Gastrocnemius medialis (tissue), 4 donors: ENCODE measurements around the gene CACNA1C. TPM values are rescaled to one million over a fixed set of nuclear protein-coding genes. Genes with fewer than 3 reads are reported as not detected.

Experiments
- ATAC-seq, 2 donors: fragments of 150-250 bp; one replicate each; pipeline ENCODE4 v1.9.1; 2016
- DNase-seq, 2 donors: peaks; one replicate each; pipeline ENCODE4 v3.0.0-alpha.2; 2019
- H3K27ac ChIP-seq, 4 donors: fragments of 200-600 bp; sonication (generic); 1 replicate in 1 of 4; 2 replicates in 3 of 4; pipeline ENCODE4 v1.5.1; 2016 to 2018; ENCODE audit warnings: mild to moderate bottlenecking in 2 of 4, moderate library complexity in 1 of 4
- H3K27me3 ChIP-seq, 3 donors: fragments of 200-600 bp; sonication (generic) in 2 of 3; 1 replicate in 1 of 3; 2 replicates in 2 of 3; pipeline versions ENCODE4 v1.5.1 to v1.6.0; 2016 to 2019; ENCODE audit warnings: mild to moderate bottlenecking in 1 of 3, moderate library complexity in 1 of 3
- H3K36me3 ChIP-seq, 2 donors: fragments of 200-600 bp; sonication (generic) in 1 of 2; one replicate each; pipeline ENCODE4 v1.5.1; 2017 to 2018
- H3K4me1 ChIP-seq, 2 donors: fragments of 200-600 bp; sonication (generic) in 1 of 2; one replicate each; pipeline ENCODE4 v1.5.1; 2016 to 2017; ENCODE audit warnings: mild to moderate bottlenecking in 2 of 2
- H3K4me3 ChIP-seq, 4 donors: fragments of 200-600 bp; sonication (generic) in 3 of 4; 1 replicate in 1 of 4; 2 replicates in 3 of 4; pipeline ENCODE4 v1.5.1; 2016 to 2019; ENCODE audit warnings: mild to moderate bottlenecking in 2 of 4
- H3K9me3 ChIP-seq, 3 donors: fragments of 200-600 bp; sonication (generic) in 2 of 3; 1 replicate in 1 of 3; 2 replicates in 2 of 3; pipeline ENCODE4 v1.5.1; 2016 to 2019
- CTCF ChIP-seq, 5 experiments: fragments of 450-650 bp in 3 of 5; fragments of 200-600 bp in 2 of 5; sonication (generic) in 2 of 5; IDR thresholded peaks in 4 of 5; conservative IDR thresholded peaks in 1 of 5; 1 replicate in 4 of 5; 2 replicates in 1 of 5; pipeline ENCODE4 v1.5.1; 2016 to 2019; ENCODE audit warnings: antibody characterized with exemption in 5 of 5, mild to moderate bottlenecking in 3 of 5, moderate library complexity in 3 of 5
- POLR2A ChIP-seq, 2 donors: fragments of 450-650 bp; IDR thresholded peaks; one replicate each; pipeline ENCODE4 v1.6.1; 2017; ENCODE audit warnings: antibody characterized with exemption in 2 of 2, mild to moderate bottlenecking in 2 of 2, moderate library complexity in 2 of 2
- in situ Hi-C, 4 donors: fragments of 200-750 bp; cut with MboI; loops; one replicate each; pipeline versions ENCODE4 v1.15.0 to v1.8.0; 2017; ENCODE audit warnings: low sequenced_read_pairs in 4 of 4
- intact Hi-C: fragments of 100-400 bp; cut with DNase I; formaldehyde crosslinking; loops from one replicate; pipeline ENCODE4 v1.15.1; 2023; ENCODE audit warnings: low total_unique reads
- total RNA-seq, 4 donors: library from RNA; depleted of rRNA; stranded (reverse); fragments of >200 nt; gene quantifications; one replicate each; pipeline versions ENCODE4 v1.1.0 to v1.2.3, GENCODE V29; 2016

CACNA1C gene
- total RNA-seq, 4 donors from 2014 or later = 0.80 to 1.8 (median 0.91) TPM

GRCh38 chr12:2617365-2617764 is 564.6 kb downstream of the CACNA1C start:
- H3K27me3 ChIP-seq = peaks cover 0 to 5% (median 0%) of the 10 kb centered on the region in 3 donors
- TF ChIP-seq POLR2A (IDR thresholded peaks at IDR 0.05) (no peak), CTCF (IDR thresholded peaks at IDR 0.05 in 4 of 5, conservative IDR thresholded peaks at IDR 0.05 in 1 of 5) (no peak)
- no peaks in the 10 kb centered on the region for H3K4me1 ChIP-seq
- H3K4me3 ChIP-seq = no peak overlapping the region
- no peak for ATAC-seq
- H3K36me3 ChIP-seq = no peaks in the 10 kb centered on the region
- in situ Hi-C loops (no loop called here), intact Hi-C loops (no loop called here)
- no peak for DNase-seq
- no peaks in the 10 kb centered on the region for H3K9me3 ChIP-seq
- H3K27ac ChIP-seq = no peak overlapping the region

DNA sequence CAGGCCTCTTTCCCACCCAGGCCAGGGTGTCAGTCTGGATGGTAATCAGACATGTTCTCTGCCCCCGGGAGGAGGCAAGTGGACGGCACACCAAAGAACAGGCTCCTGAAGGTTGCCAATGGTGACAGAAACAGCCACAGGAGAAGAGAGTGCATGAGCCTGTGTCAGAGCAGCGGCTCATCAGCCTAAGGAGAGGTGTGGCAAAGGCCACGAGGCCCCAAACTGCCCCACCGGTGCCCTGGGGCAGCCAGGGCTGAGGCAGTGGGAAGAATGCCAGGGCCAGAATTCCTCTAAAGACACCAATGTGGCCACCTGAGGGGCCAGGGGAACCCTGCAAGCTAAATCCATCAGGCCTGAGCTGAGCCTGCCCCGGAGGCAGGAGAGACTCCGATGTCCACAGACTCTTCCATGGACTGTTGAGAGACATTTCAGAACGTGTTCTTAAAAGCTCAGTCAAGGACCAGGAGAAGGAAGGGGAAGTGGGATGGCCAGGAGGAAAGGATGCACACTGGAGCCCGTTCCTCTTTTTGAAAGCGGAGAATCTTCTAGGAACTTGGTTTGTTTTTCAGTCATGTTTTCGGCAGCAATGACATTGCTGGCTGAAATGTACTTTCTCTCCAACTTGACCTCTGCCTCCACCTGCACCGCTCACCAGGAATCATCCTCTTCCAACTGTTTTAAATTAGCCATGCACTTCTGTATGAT is 565.7 kb downstream of the CACNA1C start:
- Histone ChIP-seq H3K36me3 (no peaks in the 10 kb centered on the region), H3K9me3 (no peaks in the 10 kb centered on the region), H3K4me1 (no peaks in the 10 kb centered on the region), H3K4me3 (no peak overlapping the region), H3K27me3 (peaks cover 0 to 5% (median 0%) of the 10 kb centered on the region in 3 donors), H3K27ac (no peak overlapping the region)
- no peak for ATAC-seq
- DNase-seq = no peak
- in situ Hi-C loops = no loop called here
- intact Hi-C loops = no loop called here
- TF ChIP-seq POLR2A (IDR thresholded peaks at IDR 0.05) (no peak), CTCF (IDR thresholded peaks at IDR 0.05 in 4 of 5, conservative IDR thresholded peaks at IDR 0.05 in 1 of 5) (no peak)

DNA sequence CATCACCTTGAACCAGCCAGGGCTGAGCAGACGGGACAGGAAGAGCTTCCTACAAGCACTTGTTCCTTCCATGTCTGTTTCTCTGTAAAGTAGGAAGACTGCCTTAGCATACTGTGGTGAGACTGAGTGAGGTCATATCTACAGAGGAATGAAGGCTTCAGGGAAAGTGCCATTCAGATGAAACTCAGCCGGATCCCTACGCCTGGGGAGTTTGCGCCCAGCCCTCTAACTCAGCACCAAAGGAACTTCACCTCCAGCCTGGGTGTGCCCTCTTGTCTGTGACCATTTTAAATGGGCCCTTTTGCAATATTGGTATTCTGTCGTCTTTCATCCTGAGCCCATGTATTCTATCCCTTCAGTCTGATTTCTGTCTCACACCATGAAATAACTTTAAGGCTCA is 566.3 kb downstream of the CACNA1C start:
- Histone ChIP-seq H3K4me3 (no peak overlapping the region), H3K36me3 (no peaks in the 10 kb centered on the region), H3K4me1 (no peaks in the 10 kb centered on the region), H3K9me3 (no peaks in the 10 kb centered on the region), H3K27ac (no peak overlapping the region), H3K27me3 (peaks cover 0 to 3% (median 0%) of the 10 kb centered on the region in 3 donors)
- DNase-seq = no peak
- no peak for TF ChIP-seq POLR2A (IDR thresholded peaks at IDR 0.05)
- no peak for TF ChIP-seq CTCF (IDR thresholded peaks at IDR 0.05 in 4 of 5, conservative IDR thresholded peaks at IDR 0.05 in 1 of 5)
- no peak for ATAC-seq
- intact Hi-C loops (no loop called here), in situ Hi-C loops (no loop called here)

GRCh38 chr12:2622460-2622859 is 569.7 kb downstream of the CACNA1C start:
- Histone ChIP-seq H3K4me1 (no peaks in the 10 kb centered on the region), H3K27me3 (no peaks in the 10 kb centered on the region), H3K27ac (peak overlapping the region in 3 of 4 donors; percentile 13 to 48 (median 21)), H3K36me3 (no peaks in the 10 kb centered on the region), H3K4me3 (no peak overlapping the region), H3K9me3 (no peaks in the 10 kb centered on the region)
- intact Hi-C loops (no loop called here), in situ Hi-C loops (no loop called here)
- no peak for ATAC-seq
- no peak for DNase-seq
- TF ChIP-seq CTCF (IDR thresholded peaks at IDR 0.05 in 4 of 5, conservative IDR thresholded peaks at IDR 0.05 in 1 of 5) = no peak

- H3K27ac ChIP-seq = no peak overlapping the region
- peaks cover 0 to 4% (median 2%) of the 10 kb centered on the region in 3 donors for H3K27me3 ChIP-seq
- H3K36me3 ChIP-seq = no peaks in the 10 kb centered on the region
- TF ChIP-seq CTCF (IDR thresholded peaks at IDR 0.05 in 4 of 5, conservative IDR thresholded peaks at IDR 0.05 in 1 of 5) (no peak), POLR2A (IDR thresholded peaks at IDR 0.05) (no peak)
- DNase-seq (no peak), ATAC-seq (no peak)
- intact Hi-C loops (no loop called here), in situ Hi-C loops (no loop called here)
- no peak overlapping the region for H3K4me3 ChIP-seq
- H3K4me1 ChIP-seq = no peaks in the 10 kb centered on the region
- H3K9me3 ChIP-seq = no peaks in the 10 kb centered on the region
These were observed 570.7 kb downstream of the CACNA1C start for GRCh38 chr12:2623472-2623871.
